ENCODE measurements around the gene ESRRA. TPM values are rescaled to one million over a fixed set of nuclear protein-coding genes. Genes with fewer than 3 reads are reported as not detected.

Gene ESRRA
- total and polyA plus RNA-seq, 2 experiments from 2014 or later = 48.8 to 77.0 TPM

- DNase-seq (ENCODE audit: low read depth in 1 of 2, low spot score in 1 of 2) = no peak
- H3K27me3 ChIP-seq = no peaks in the 10 kb centered on the region
- H3K27ac ChIP-seq = no peak within 1 kb of the TSS
- TF ChIP-seq, protein P1, sequence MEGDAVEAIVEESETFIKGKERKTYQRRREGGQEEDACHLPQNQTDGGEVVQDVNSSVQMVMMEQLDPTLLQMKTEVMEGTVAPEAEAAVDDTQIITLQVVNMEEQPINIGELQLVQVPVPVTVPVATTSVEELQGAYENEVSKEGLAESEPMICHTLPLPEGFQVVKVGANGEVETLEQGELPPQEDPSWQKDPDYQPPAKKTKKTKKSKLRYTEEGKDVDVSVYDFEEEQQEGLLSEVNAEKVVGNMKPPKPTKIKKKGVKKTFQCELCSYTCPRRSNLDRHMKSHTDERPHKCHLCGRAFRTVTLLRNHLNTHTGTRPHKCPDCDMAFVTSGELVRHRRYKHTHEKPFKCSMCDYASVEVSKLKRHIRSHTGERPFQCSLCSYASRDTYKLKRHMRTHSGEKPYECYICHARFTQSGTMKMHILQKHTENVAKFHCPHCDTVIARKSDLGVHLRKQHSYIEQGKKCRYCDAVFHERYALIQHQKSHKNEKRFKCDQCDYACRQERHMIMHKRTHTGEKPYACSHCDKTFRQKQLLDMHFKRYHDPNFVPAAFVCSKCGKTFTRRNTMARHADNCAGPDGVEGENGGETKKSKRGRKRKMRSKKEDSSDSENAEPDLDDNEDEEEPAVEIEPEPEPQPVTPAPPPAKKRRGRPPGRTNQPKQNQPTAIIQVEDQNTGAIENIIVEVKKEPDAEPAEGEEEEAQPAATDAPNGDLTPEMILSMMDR (IDR thresholded peaks at IDR 0.05; ENCODE audit: low read depth, low read length) = no peak
- H3K4me3 ChIP-seq = no peak within 1 kb of the TSS
- no peaks in the 10 kb centered on the region for H3K36me3 ChIP-seq
- no peaks in the 10 kb centered on the region for H3K4me1 ChIP-seq (ENCODE audit: low read depth)
- no peaks in the 10 kb centered on the region for H3K9me3 ChIP-seq (ENCODE audit: low read depth)
Measured at GRCh38 chr11:64339754-64340408, 34.6 kb downstream of the ESRRA start, which contains the start of gene CCDC88B. Gene CCDC88B (plus strand): TSS chr11:64340204. CDS start chr11:64340267, 63 bp downstream.

- peak in 1 of 2 donors; percentile 30 for DNase-seq (ENCODE audit: low read depth in 1 of 2, low spot score in 1 of 2)
- Histone ChIP-seq H3K27me3 (no peaks in the 10 kb centered on the region), H3K36me3 (no peaks in the 10 kb centered on the region), H3K4me1 (ENCODE audit: low read depth) (no peaks in the 10 kb centered on the region), H3K4me3 (no peak overlapping the region), H3K9me3 (ENCODE audit: low read depth) (no peaks in the 10 kb centered on the region), H3K27ac (no peak overlapping the region)
- TF ChIP-seq, protein P1 (IDR thresholded peaks at IDR 0.05; ENCODE audit: low read depth, low read length) = no peak
Measured at GRCh38 chr11:64340671-64341335, 35.5 kb downstream of the ESRRA start.

DNA sequence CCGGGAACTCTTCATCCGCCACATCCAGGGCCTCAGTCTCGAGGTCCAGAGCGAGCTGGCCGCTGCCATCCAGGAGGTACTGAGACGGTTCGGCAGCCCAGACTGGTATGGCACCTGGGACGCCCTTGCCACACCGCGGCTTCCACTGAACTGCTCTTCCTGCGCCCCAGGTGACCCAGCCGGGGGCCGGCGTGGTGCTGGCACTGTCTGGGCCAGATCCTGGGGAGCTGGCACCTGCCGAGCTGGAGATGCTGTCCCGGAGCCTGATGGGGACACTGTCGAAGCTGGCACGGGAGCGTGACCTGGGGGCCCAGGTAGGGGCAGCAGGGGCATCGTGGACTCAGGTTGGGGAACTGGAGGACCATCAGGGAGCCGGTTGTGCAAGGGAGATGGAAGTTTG lies 36.1 kb downstream of the ESRRA start:
- DNase-seq (ENCODE audit: low read depth in 1 of 2, low spot score in 1 of 2) = no peak
- Histone ChIP-seq H3K4me3 (no peak overlapping the region), H3K4me1 (ENCODE audit: low read depth) (no peaks in the 10 kb centered on the region), H3K9me3 (ENCODE audit: low read depth) (no peaks in the 10 kb centered on the region), H3K36me3 (no peaks in the 10 kb centered on the region), H3K27me3 (no peaks in the 10 kb centered on the region), H3K27ac (no peak overlapping the region)
- TF ChIP-seq, protein P1 (IDR thresholded peaks at IDR 0.05; ENCODE audit: low read depth, low read length) = no peak

GRCh38 chr11:64341851-64342791 lies 36.8 kb downstream of the ESRRA start:
- no peaks in the 10 kb centered on the region for H3K36me3 ChIP-seq
- H3K27me3 ChIP-seq = no peaks in the 10 kb centered on the region
- TF ChIP-seq, protein P1 (IDR thresholded peaks at IDR 0.05; ENCODE audit: low read depth, low read length) = peak; percentile 54
- DNase-seq (ENCODE audit: low read depth in 1 of 2, low spot score in 1 of 2) = peak; percentile 91 to 93
- H3K4me3 ChIP-seq = no peak overlapping the region
- H3K27ac ChIP-seq = no peak overlapping the region
- H3K9me3 ChIP-seq (ENCODE audit: low read depth) = no peaks in the 10 kb centered on the region
- H3K4me1 ChIP-seq (ENCODE audit: low read depth) = no peaks in the 10 kb centered on the region

All from cardiac muscle cell (in vitro differentiated cells and primary cell).